ENCODE measurements around the gene LAGE3.
"Not testable (repeated sequence)": the region's sequence is repeated elsewhere in the genome, so short reads cannot be mapped to it uniquely, and the experiment has no call there.

The LAGE3 gene

DNA sequence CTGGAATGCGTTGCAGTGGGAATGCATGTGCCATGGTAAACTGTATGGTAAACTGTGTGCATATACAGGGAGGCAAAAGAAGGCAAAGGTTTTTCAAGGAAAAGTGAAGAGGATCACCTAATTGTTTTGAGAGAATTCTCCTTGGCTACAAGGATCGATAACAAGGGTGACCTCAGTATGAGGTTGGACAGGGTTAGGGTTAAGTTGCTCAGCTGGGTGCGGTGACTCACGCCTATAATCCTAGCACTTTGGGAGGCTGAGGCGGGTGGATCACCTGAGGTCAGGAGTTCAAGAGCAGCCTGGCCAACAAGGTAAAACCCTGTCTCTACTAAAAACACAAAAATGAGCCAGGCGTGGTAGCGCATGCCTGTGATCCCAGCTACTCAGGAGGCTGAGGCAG is 22.3 kb upstream of the LAGE3 start:
- not testable (repeated sequence) for DNase-seq

DNA sequence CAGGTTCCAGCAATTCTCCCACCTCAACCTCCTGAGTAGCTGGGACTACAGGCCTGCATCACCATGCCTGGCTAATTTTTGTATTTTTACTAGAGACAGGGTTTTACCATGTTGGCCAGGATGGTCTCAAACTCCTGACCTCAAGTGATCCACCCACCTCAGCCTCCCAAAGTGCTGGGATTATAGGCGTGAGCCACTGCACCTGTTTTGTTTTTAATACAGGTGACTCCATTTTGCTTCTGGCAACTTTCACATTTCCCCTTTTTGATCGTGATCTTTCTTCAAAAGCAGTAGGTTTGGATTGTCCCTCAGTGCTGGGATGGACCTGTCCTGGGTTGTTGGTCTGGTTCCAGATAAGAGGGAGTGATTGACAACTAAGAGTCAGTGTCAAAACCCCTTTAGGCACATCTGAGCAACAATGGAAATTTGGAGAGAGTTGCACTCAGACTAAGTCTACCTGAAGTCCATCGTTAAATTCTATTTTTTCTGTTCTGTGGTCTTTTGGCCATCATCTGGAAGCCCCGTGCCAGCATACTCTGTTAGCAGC is 17.6 kb upstream of the LAGE3 start:
- not testable (repeated sequence) for DNase-seq

DNA sequence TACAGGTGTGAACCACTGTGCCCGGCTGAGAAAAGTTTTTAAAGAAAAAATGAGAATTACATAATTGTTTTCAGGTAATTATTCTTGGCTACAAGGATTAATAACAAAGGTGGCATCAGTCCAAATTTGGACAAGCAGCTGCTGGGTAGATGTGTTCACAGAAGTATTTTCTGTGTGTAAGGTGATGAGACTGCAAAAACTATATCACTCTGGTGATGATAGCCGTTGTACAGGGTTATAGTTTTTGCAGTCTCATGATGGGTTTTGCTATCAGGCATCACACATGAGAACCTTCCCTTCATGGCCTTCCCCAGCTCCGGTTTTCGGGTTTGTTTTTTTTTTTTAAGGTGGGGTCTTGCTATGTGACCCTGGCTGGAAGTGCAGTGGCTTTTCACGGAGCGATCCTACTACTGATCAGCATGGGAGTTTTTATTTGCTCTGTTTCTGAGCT is 16.4 kb upstream of the LAGE3 start:
- no peak for DNase-seq

DNA sequence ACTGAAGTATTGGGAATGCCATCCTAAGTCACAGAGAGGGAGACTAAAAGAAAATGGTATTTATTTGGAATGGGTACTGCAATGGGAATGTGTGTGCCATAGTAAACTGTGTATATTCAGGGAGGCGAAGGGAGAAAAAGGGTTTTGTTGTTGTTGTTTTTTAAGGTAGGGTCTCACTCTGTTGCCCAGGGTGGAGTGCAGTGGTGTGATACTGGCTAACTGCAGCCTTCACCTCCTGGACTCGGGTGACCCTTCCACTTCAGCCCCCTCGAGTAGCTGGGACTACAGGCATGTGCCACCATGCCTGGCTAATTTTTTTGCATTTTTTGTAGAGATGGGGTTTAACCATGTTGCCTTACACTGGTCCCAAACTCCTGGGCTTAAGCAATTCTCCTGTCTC is 15.6 kb upstream of the LAGE3 start:
- DNase-seq: no peak

DNA sequence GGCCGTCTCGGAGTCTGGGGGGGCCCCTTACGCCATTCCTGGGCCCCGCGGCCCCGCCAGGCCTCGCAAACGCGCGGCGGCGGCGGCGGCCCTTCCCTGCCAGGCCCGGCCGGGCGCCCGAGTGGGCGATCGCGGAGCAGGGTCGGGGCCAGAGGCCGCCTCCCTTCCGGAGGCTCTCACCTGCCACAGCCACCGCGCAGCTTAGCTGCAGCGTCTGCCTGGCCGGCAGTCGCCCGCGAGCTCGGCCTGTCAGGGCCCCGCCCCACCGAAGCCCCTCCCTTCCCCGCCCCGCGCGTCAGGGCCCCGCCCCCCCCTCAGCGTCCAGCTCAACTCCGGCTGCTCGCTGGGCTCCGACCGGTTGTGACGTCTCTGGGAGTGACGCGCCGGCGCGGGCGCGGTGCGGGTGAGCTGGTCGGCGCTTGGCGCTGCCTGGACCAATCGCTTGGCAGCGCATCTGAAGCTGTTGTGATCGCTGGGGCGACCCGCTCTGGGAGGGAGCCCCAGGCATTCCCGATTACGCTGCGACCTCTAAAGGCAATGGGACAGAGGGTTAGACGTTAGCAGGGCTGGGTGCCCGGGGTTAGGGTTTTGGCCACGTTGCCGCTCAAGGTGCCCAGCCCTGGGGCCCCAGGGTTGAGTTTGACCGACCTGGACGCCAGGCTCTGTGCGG is 11.5 kb upstream of the LAGE3 start, which contains the start of gene SLC10A3:
SLC10A3 (minus strand) TSS at position 216 of the 670 bp plus-strand sequence. CDS start 1,689 bp downstream, outside the sequence.
- peak; percentile 92 for DNase-seq

- DNase-seq: no peak
These were observed 10.9 kb upstream of the LAGE3 start for GRCh38 chrX:154490021-154490413.

DNA sequence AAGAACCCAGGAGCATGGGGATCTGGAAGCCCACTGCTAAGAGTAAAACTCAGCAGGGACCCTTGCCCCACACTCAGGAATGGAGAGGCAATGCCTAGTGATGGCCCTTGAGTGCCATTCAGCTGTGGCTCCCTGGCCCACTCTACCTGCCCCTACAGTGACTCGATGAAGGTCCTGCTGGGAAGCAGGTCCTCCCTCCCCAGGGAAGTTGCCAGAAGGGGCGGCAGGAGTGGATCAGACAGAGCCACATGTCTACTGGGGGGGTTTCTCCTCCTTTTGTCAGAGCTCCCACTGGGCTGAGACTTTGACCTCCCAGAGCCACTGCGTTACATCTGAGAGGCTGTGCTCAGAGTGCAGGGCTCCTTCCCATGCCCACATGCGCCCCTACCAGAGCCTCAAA is 10.1 kb upstream of the LAGE3 start:
- DNase-seq: no peak

- no peak for DNase-seq
These were observed 9.4 kb upstream of the LAGE3 start for GRCh38 chrX:154488336-154489075.

DNA sequence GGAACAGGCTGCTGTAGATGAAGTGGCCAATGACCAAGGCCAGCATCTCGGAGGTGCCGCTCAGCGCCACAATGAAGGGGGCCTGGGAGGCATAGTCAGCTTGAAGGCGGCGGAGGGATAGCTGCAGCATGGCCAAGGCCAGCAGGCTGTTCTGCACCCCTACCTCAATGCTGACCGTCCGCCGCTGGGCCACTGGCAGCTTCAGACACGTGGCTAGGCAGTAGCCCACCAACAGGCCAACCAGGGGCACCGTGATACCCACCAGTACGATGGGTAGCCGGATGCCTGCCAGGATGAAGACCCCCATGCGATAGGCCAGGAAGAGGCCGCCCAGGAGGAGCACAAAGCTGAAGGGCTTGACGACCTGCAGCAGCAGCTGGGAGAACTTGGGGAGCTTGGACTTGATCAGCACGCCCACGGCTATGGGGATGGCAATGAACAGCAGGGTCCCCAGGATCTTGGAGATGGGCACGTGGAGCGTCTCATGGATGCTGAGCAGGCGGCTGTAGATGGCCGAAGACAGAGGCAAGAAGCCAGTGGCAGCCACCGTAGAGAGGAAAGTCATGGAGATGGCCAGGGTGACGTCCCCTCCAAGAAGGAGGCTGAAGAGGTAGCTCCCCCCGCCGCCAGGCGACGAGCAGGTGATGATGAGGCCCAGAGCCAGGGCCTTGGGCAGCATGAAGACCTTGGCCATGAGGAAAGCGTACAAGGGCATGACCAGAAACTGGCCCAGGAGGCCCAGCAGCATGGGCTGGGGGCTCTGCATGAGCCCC is 8.6 kb upstream of the LAGE3 start:
- no peak for DNase-seq

GRCh38 chrX:154486396-154487207 is 7.5 kb upstream of the LAGE3 start, which contains the start of gene UBL4A:
TSS of gene UBL4A (minus strand) at chrX:154486615. CDS start at chrX:154486584, 31 bp downstream.
- peak; percentile 48 for DNase-seq

DNA sequence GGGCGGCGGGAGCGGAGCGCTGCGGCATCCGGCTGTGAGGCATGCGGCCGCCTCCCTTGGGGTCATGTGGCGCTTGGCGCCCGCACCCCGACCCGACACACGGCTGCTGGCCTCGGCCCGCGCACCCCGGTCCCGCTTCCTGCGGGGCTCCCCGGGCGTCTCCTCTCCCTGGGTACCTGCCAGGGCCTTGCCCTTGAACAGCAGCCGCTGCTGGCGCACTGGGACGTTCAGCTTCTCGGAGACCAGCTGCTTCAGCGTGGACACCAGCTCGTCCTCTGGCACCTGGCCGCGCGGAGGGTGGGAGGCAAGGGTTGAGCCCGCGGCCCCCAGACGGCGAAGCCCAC is 6.9 kb upstream of the LAGE3 start:
- no peak for DNase-seq

- no peak for DNase-seq
These were observed 6.3 kb upstream of the LAGE3 start for GRCh38 chrX:154485150-154486051.

GRCh38 chrX:154484255-154485149 is 5.4 kb upstream of the LAGE3 start:
- no peak for DNase-seq

- DNase-seq: no peak
These were observed 4.2 kb upstream of the LAGE3 start for GRCh38 chrX:154483325-154483724.

DNA sequence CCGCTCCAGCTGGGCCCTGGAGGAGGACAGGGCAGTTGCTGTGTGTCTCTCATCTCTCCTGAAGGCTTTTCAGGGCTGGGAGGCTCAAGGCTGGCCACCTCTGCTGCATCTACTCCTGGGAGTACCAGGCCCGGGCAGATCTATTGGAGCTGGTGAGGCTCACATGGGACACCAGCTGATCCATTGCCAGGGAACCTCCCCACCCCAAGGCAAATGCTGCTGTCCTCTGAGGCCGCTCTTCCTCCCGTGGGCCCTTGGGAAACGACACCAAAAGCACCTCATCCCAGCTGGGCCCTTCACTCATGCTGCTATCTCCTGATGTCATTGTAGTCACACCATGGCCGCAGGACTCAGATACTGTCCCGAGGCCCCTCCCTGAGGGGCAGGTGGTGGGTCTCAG is 3.7 kb upstream of the LAGE3 start:
- no peak for DNase-seq

DNA sequence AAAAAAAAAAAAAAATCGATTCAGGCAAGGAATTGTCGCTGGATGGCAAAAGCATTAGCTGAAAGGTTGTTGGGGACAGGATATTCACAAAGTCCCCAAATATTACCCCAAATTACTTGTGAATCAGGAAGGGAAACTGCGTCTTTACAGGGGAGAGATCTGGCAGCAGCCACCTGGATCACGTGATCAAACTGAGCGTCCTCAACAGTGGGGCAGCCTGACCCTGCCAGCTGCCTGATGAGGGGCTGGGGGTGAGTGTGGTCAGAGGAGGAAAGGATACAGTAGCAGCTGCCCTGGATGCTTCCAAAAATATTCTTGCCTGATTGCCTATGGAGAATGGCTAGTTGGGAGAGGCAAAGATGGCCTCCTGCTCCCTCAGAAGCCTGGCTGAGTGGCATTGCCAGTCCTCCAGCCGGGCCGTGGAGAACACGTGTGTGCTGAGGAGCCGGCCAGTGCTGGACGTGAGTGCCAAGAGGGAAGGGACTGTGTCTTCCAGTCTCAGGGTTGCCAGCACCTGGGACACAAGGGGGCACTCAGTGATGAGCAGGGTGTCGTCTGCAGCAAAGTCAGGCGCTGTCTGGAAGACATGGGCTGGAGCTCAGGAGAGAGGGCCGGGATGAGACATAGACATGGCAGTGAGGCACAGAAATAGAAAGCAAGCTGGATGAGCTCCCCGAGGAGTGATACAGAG is 3.0 kb upstream of the LAGE3 start:
- no peak for DNase-seq

- no peak for DNase-seq
These were observed 2.1 kb upstream of the LAGE3 start for GRCh38 chrX:154481195-154481594.

GRCh38 chrX:154477891-154478477 is 1.1 kb downstream of the LAGE3 start:
- DNase-seq: no peak

DNA sequence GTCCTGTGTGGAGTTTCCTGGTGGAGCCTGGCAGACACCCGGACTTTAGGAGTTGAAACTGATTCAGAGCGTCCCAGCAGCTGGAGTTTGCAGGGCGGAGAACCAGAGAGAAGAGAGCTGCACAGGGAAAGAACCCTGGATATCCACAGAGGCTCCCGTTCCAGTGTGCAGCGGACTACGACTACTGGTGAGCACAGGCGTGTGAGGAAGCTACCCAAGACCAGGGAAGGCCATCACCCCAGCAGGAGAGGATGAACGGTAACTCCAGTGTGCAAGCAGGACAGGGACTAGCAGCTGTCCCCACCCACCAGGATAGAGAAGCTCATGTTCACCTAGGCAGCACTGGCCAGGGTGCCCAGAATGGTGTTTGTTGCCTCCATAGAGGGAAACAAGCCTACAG is 2.3 kb downstream of the LAGE3 start:
- DNase-seq: no peak

Data from NCI-H774 (cell line).